Esophagus squamous epithelium (tissue), 5 donors: Measurements from ENCODE around the gene GALNT10. TPM values are rescaled to one million over a fixed set of nuclear protein-coding genes. Genes with fewer than 3 reads are reported as not detected.

Experiments used
- DNase-seq: peaks from one replicate; lab custom pipeline; 2025; lab: John Stamatoyannopoulos, UW
- H3K27ac ChIP-seq, 4 donors: fragments of 200-600 bp; sonication (generic); one replicate each; pipeline ENCODE4 v1.5.1; 2016 to 2019; ENCODE audit warnings: mild to moderate bottlenecking in 1 of 4
- H3K27me3 ChIP-seq, 4 donors: fragments of 200-600 bp; sonication (generic); 1 replicate in 3 of 4; 2 replicates in 1 of 4; pipeline versions ENCODE4 v1.5.1 to v1.6.0; 2017 to 2021; ENCODE audit warnings: antibody characterized with exemption in 1 of 4
- H3K36me3 ChIP-seq, 3 donors: fragments of 200-600 bp; sonication (generic); one replicate each; pipeline ENCODE4 v1.5.1; 2016 to 2019
- H3K4me1 ChIP-seq, 3 donors: fragments of 200-600 bp; sonication (generic); one replicate each; pipeline ENCODE4 v1.5.1; 2017 to 2019
- H3K4me3 ChIP-seq, 4 donors: fragments of 200-600 bp; sonication (generic); 1 replicate in 3 of 4; 2 replicates in 1 of 4; pipeline ENCODE4 v1.5.1; 2016 to 2019; ENCODE audit warnings: mild to moderate bottlenecking in 2 of 4, moderate library complexity in 1 of 4
- H3K9me3 ChIP-seq, 3 donors: fragments of 200-600 bp; sonication (generic); one replicate each; pipeline ENCODE4 v1.5.1; 2016 to 2019
- CTCF ChIP-seq, 6 experiments: fragments of 450-650 bp in 4 of 6; fragments of 200-600 bp in 2 of 6; sonication (generic) in 2 of 6; IDR thresholded peaks; one replicate each; pipeline ENCODE4 v1.5.1; 2016 to 2019; ENCODE audit warnings: antibody characterized with exemption in 6 of 6, mild to moderate bottlenecking in 4 of 6, moderate library complexity in 4 of 6
- POLR2A ChIP-seq, 4 donors: fragments of 450-650 bp; IDR thresholded peaks; one replicate each; pipeline ENCODE4 v1.6.1; 2017; ENCODE audit warnings: antibody characterized with exemption in 4 of 4, mild to moderate bottlenecking in 4 of 4, moderate library complexity in 3 of 4
- whole genome bisulfite sequencing, 2 donors: methylation state at CpG; one replicate each; pipeline ENCODE4 v1.1.5; 2018; 5-methylcytosine and 5-hydroxymethylcytosine counted together
- intact Hi-C: fragments of 100-400 bp; cut with DNase I; formaldehyde crosslinking; loops from one replicate; pipeline ENCODE4 v1.15.0; 2022
- total RNA-seq, 4 donors: library from RNA; depleted of rRNA; stranded (reverse); fragments of >200 nt; gene quantifications; one replicate each; pipeline ENCODE4 v1.1.0, GENCODE V29; 2016
- donor health status: DM: yes; HTN: yes; CAD: no.

The GALNT10 gene
- total RNA-seq, 4 donors from 2014 or later, result 3.6 to 47.2 (median 9.0) TPM

- H3K4me1 ChIP-seq, result peaks cover 13 to 46% (median 17%) of the 10 kb centered on the region in 3 donors
- peaks cover 9 to 51% (median 14%) of the 10 kb centered on the region in 3 donors for H3K36me3 ChIP-seq
- no peaks in the 10 kb centered on the region for H3K27me3 ChIP-seq
- DNase-seq, result no peak
- no peaks in the 10 kb centered on the region for H3K9me3 ChIP-seq
- TF ChIP-seq CTCF (IDR thresholded peaks at IDR 0.05) (no peak), POLR2A (IDR thresholded peaks at IDR 0.05) (no peak)
- no peak overlapping the region for H3K4me3 ChIP-seq
- H3K27ac ChIP-seq, result no peak overlapping the region
- 74 to 78% methylated on average over 2 of the region's 2 CpGs for WGBS, 2 donors
- intact Hi-C loops, result no loop called here
These were observed 259.3 kb downstream of the GALNT10 start for GRCh38 chr5:154449786-154450185.

GRCh38 chr5:154451957-154452356 is 261.4 kb downstream of the GALNT10 start:
- Histone ChIP-seq H3K27me3 (no peaks in the 10 kb centered on the region), H3K36me3 (peaks cover 17 to 72% (median 28%) of the 10 kb centered on the region in 3 donors), H3K27ac (no peak overlapping the region), H3K4me1 (peaks cover 7 to 37% (median 17%) of the 10 kb centered on the region in 3 donors), H3K4me3 (no peak overlapping the region), H3K9me3 (no peaks in the 10 kb centered on the region)
- WGBS, 2 donors, result 86 to 87% methylated on average over 8 of the region's 8 CpGs
- DNase-seq, result no peak
- intact Hi-C loops, result no loop called here
- TF ChIP-seq POLR2A (IDR thresholded peaks at IDR 0.05), result no peak

- no peaks in the 10 kb centered on the region for H3K9me3 ChIP-seq
- H3K27ac ChIP-seq, result no peak overlapping the region
- peaks cover 20 to 91% (median 44%) of the 10 kb centered on the region in 3 donors for H3K36me3 ChIP-seq
- DNase-seq, result no peak
- H3K27me3 ChIP-seq, result no peaks in the 10 kb centered on the region
- peaks cover 0 to under 1% (median 0%) of the 10 kb centered on the region in 3 donors for H3K4me1 ChIP-seq
- TF ChIP-seq POLR2A (IDR thresholded peaks at IDR 0.05) (no peak), CTCF (IDR thresholded peaks at IDR 0.05) (no peak)
- intact Hi-C loops, result no loop called here
- WGBS, 2 donors, result 86 to 87% methylated on average over 5 of the region's 5 CpGs
- H3K4me3 ChIP-seq, result no peak overlapping the region
These were observed 265.1 kb downstream of the GALNT10 start for GRCh38 chr5:154455585-154455984.

GRCh38 chr5:154456540-154456939 is 266.0 kb downstream of the GALNT10 start:
- H3K4me3 ChIP-seq, result no peak overlapping the region
- intact Hi-C loops, result no loop called here
- H3K27me3 ChIP-seq, result no peaks in the 10 kb centered on the region
- no peak overlapping the region for H3K27ac ChIP-seq
- H3K9me3 ChIP-seq, result no peaks in the 10 kb centered on the region
- H3K36me3 ChIP-seq, result peaks cover 20 to 81% (median 44%) of the 10 kb centered on the region in 3 donors
- WGBS, 2 donors, result 88 to 93% methylated on average over 2 to 3 of the region's 3 CpGs
- TF ChIP-seq POLR2A (IDR thresholded peaks at IDR 0.05), result no peak
- no peak for TF ChIP-seq CTCF (IDR thresholded peaks at IDR 0.05)
- no peaks in the 10 kb centered on the region for H3K4me1 ChIP-seq
- no peak for DNase-seq

DNA sequence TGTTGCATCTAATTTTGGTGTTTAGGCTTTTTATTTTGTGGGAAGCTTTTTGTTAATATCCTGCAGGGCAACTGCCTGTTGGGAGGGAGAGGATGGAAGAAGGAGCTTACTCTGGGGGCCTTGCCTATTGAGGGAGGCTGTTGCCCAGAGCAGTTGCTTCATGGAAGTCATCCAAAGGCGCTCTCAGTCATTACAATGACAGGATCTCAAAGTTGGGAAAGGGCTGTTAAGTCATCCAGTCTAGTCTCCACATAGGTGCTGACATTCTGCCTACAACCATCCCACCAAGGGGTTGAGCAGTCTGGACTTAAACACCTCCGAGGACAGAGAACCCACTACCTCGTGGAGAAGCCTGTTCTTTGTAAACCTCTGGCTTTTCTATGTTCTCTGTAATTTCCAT is 268.5 kb downstream of the GALNT10 start:
- H3K4me3 ChIP-seq, result no peak overlapping the region
- H3K36me3 ChIP-seq, result peaks cover 15 to 56% (median 37%) of the 10 kb centered on the region in 3 donors
- no peaks in the 10 kb centered on the region for H3K27me3 ChIP-seq
- no peaks in the 10 kb centered on the region for H3K9me3 ChIP-seq
- no peak for DNase-seq
- TF ChIP-seq CTCF (IDR thresholded peaks at IDR 0.05), result no peak
- TF ChIP-seq POLR2A (IDR thresholded peaks at IDR 0.05), result no peak
- 72 to 80% methylated on average over 1 to 2 of the region's 3 CpGs for WGBS, 2 donors
- no peaks in the 10 kb centered on the region for H3K4me1 ChIP-seq
- H3K27ac ChIP-seq, result no peak overlapping the region
- intact Hi-C loops, result no loop called here

GRCh38 chr5:154460172-154460571 is 269.6 kb downstream of the GALNT10 start:
- 92 to 94% methylated on average over 4 of the region's 4 CpGs for WGBS, 2 donors
- peaks cover 11 to 45% (median 26%) of the 10 kb centered on the region in 3 donors for H3K36me3 ChIP-seq
- DNase-seq, result no peak
- H3K4me3 ChIP-seq, result no peak overlapping the region
- TF ChIP-seq POLR2A (IDR thresholded peaks at IDR 0.05) (no peak), CTCF (IDR thresholded peaks at IDR 0.05) (no peak)
- no peaks in the 10 kb centered on the region for H3K27me3 ChIP-seq
- no peaks in the 10 kb centered on the region for H3K9me3 ChIP-seq
- H3K27ac ChIP-seq, result no peak overlapping the region
- H3K4me1 ChIP-seq, result no peaks in the 10 kb centered on the region
- intact Hi-C loops, result no loop called here
